Fibroblast of skin of scalp (primary cell): ENCODE measurements around the gene CERS1. TPM values are rescaled to one million over a fixed set of nuclear protein-coding genes. Genes with fewer than 3 reads are reported as not detected.

Source experiments
- DNase-seq: peaks from one replicate; pipeline ENCODE4 v3.0.0-alpha.2; 2013
- polyA plus RNA-seq, 2 experiments: library from polyadenylated mRNA; unstranded; fragments of 120-200 nt; gene quantifications; one replicate each; pipeline ENCODE4 v1.2.1, GENCODE V29; 2013; ENCODE audit not compliant: insufficient read length in 2 of 2

Gene CERS1, protein sequence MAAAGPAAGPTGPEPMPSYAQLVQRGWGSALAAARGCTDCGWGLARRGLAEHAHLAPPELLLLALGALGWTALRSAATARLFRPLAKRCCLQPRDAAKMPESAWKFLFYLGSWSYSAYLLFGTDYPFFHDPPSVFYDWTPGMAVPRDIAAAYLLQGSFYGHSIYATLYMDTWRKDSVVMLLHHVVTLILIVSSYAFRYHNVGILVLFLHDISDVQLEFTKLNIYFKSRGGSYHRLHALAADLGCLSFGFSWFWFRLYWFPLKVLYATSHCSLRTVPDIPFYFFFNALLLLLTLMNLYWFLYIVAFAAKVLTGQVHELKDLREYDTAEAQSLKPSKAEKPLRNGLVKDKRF
- polyA plus RNA-seq (2013, experiment 1 of 2; ENCODE audit: insufficient read length), result 0.69 TPM
- polyA plus RNA-seq (2013, experiment 2 of 2; ENCODE audit: insufficient read length), result 2.4 TPM

DNA sequence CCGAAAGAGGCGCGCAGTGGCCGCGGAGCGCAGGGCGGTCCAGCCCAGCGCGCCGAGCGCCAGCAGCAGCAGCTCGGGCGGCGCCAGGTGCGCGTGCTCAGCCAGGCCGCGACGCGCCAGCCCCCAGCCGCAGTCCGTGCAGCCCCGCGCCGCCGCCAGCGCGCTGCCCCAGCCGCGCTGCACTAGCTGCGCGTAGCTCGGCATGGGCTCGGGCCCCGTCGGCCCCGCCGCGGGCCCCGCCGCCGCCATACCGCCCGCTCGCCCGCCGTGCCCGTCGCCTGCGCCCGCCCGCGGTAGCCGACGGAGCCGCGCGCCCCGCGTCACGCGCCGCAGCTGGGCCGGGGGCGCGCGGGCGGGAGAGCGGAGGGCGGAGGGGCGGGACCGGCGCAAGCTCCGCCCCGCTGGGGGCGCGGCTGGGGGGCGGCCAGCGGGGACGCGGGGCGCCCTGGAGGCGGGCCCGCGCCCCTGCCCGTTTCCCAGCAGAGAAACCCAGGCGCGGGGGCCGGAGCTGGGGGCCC lies at the start of gene CERS1:
CERS1 (minus strand) TSS at position 335 of the 518 bp plus-strand sequence; CDS start at position 249, 86 bp downstream.
- no peak for DNase-seq

DNA sequence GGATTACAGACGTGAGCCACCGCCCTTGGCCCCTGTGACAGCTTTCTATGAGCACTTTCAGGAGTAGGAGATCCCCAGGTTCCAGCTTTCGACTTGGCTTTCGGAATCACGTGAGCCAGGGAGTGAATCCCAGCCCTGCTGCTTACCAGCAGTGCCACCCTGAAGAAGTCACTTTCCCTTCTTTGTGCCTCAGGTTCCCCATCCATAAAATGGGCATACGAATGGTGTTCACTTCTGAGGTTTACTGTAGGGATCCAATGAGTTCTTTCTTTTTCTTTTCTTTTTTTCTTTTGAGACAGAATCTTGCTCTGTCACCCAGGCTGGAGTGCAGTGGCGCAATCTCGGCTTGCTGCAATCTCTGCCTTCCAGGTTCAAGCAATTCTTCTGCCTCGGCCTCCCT lies 49.3 kb upstream of the CERS1 start:
- no peak for DNase-seq

DNA sequence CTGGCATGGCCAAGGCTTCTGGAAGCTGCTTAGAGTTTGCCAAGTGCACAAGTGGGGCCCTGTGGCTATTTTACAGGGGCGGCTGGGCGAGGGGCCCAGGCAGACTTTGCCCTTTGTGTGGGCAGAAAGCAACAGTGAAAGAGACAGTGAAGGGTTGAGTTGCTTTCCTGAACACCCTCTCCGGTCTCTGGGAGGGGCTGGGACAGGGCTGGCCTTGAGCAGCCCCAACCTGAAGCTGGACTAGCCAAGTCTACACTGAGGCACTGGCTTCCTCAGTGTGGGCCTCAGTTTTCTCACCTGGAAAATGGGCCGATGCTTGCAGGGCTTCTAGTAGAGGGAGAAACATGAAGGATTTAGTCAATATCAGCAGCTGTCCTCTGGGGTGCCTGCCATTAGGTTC lies 47.5 kb upstream of the CERS1 start:
- DNase-seq, result no peak

DNA sequence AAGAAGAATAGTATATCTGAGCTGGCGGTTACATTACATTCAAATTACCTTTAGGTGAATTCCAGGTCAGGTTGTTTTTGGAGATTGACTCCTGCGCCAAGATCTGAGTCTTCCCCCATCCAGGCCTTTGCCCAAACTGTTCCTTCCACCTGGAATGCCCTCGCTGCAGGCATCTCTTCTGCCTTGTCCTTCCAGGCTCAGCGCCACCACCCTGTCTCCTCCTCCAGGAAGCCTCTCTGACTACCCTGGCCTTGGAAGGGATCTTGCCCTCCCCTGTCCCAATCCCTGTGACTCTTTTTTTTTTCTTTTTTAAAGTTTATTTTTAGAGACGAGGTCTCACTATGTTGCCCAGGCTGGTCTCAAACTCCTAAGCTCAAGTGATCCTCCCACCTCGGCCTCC lies 46.7 kb upstream of the CERS1 start:
- no peak for DNase-seq

DNA sequence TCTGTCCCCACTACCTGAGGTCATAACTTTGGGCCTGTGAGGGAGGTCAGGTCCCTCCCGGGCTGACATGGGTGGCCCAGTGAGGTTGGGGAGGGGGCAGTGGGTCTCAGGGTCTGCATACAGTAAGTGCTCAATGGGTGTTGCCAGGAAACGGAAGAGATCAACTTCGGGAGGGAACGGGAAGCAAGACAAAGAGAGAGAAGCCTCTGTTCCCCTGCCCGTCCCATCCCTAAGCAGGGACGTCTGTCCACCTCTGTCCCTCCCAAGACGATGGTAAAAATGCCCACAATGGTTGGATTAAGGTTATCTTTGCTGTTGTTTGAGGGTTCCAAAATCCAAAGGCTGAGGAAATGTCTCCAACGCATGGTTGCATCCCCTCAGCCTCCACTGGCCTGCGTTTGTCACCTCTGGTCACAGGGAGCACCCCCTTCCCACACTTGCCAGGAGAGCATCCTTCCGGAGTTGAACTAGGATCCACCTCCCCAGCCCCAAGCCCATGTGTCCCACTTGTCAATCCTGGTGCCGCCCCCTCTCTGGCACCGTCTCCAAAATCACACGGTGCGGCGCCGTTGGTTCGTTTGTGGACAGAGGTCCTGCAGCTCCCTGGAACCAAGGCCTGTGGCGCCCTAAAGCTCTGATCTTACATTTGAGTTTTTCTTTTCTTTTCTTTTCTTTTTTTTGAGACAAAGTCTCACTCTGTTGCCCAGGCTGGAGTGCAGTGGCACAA lies 45.8 kb upstream of the CERS1 start:
- DNase-seq, result no peak

DNA sequence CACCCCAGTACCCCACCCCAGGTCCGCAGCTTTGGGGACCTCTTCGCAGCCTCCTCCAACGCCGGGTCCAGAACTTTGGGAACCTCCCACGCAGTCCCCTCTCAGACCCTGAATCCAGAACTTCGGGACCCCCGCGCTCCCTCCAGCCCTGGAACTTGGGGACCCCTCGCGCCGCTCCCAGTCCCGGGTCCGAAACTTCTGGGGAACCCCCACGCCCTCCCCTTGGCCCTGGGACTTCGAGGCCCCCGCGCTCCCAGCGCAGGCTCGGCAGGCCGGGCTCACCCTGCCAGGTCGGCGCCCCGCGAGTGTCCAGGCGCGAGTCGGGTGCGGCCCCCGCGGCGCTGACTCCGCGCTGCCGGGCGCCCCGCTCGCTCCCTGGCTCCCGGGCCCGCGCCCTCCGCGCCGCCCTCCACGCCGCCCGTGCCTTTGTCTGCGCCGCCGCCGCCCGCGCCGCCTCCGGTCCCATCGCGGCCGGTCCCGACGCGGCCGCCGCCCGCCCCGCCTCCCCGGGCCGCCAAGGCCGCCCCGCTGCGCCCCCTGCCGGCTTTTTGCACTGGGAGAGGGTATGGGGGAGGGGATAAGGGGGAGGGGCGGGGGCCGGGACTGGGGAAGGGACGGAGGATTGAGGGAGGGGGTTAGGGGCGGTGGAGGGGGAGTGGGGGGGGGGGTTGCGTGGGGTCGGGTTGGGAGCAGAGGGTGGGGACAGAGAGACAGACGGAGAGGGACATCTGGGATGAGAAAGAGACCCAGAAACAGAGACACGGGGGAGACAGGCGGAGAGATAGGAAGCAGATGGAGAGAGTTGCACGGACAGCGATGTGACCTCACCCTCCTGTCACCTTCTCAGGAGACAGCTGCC lies 45.0 kb upstream of the CERS1 start, which contains the start of gene HOMER3:
HOMER3 (minus strand) TSS at position 449 of the 859 bp plus-strand sequence. CDS start 2,235 bp downstream, outside the sequence.
- DNase-seq, result peak; percentile 71

DNA sequence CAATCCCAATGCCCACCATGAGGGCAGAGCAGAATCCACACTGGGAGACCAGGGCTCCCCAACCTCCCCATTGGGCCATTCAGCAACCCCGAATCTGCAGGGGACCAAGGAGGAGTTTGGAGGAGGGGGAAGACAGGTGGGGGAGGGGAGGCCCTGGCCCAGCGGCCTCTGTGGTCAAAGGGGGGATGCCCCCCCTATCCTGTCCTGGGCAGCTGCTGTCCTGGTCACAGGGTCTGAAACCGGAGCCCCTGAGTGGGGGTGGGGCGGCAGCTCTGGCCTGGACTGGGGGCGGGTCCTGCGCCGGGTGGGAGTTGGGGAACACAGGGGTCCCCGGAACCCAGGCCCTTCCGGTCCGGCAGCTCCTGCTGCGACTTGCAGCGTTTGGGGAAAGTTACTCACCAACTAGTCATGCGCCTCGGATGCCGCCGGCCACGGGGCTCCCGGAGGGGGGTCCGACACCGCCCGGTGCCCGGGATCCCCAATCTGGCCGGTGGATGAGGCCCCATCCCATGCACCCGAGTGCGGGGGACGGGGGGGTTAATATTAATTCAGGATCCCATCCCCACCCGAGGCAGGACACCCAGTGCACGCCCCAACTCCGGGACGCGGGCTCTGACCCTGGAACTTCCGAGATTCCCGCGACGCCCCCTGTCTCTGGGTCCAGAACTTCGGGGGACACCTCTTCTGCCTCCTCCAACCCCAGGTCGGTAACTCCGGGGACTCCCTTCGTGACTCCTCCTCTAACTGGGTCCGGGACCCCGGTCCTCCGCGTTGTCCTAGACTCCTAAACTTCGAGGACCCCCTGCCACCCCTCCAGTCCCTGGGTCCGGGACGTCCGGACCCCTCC lies 44.2 kb upstream of the CERS1 start:
- DNase-seq, result peak; percentile 56

DNA sequence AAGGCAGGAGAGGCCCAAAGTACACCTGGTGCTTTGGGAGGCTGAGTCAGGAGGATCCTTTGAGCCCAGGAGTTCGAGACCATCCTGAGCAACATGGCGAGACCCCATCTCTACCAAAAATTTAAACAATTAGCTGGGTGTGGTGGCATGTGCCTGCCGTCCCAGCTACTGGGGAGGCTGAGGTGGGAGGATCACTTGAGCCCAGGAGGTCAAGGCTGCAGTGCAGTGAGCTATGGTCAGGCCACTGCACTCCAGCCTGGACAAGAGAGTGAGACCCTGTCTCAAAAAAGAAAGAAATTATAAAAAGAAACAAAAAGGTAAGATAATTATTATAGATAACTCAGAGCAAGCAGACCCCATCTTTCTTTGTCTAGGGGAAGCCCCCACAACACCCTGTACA lies 43.2 kb upstream of the CERS1 start:
- DNase-seq, result no peak

DNA sequence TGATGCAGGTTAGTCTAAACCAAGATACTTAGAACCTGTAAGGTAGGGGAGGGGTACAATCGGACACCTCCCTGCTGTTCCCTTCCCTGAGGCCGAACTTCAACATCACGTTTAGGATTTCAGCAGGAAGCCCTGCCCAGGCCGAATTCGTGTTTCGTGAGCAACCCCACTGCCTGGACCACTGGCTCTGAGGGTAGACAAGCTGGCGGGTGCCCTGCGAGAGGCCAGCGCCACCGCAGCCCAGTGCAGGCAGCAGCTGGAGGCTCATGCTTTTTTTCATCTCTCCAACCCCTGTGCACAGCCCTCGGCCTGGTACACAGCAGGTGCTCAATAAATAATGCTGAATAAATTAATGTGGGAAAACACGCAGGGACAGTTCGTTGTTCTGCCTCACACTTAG lies 37.3 kb upstream of the CERS1 start:
- no peak for DNase-seq

DNA sequence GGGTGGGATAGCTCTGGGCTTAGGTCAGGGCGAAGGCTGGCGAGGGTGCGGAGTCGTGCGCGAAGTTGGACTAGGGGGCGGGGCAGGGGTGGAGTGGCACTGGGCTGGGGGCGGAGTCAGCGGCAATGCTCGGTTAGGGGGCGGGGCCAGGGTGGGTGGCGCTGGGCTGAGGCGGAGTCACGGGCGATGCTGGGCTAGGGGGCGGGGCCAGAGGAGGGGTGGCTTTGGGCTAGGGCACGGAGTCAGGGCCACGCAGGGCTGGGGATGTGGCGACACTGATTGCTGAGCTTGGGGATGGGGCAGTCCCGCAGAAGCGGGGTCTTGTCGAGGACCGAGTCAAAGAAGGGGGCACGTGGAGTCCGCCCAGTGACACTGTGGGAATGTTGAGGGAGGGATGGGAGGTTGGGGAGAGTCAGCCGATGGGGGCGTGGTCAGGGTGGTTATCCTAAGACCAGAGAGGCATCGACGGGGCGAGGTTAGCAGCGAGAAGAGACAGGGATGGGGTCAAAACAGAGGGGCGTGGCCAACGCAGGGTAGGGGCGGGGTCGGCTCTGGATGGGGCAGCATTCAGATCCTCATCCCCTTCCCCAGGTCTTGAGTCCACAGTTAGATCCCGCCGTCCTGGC lies 36.4 kb upstream of the CERS1 start:
- peak; percentile 40 for DNase-seq

DNA sequence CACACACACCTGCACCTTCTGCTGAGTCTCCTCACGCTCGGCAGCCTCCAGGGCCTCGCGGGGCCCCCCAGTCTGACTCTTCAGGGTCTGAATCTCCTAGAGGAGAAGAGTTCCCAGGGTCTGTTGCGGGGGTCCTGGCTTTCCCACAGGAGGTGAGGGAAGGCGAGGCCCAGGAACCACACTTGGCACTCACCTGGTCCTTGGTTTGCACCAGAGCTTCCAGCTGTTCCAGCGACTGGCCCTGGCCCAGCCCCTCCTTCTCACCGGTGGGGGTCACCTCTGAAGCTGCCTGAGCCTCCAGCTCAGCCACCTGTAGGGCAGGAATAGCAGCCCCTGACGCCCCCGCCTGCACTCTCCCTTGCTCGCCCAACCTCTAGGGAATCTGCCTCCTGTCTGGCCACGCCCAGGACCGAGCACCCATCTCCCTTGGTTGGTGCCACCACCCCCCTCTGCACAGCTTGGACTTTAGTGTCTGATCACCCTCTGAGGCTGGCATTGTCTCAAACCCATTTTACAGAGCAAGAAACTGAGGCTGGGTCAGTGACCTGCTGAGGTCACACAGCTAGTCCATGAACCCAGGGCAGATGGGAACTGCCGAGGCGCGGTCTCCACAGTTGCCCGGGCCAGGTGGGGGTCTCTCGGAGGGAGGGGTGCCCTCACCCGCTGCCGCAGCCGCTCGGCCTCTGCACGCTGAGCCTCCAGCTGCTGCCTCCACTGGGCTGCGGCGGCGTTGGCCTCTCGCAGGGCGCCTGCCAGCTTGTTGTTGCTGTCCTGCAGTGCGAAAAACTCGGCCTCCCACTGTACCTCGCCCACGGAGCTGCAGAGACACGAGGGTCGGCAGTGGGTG lies 35.6 kb upstream of the CERS1 start:
- no peak for DNase-seq

DNA sequence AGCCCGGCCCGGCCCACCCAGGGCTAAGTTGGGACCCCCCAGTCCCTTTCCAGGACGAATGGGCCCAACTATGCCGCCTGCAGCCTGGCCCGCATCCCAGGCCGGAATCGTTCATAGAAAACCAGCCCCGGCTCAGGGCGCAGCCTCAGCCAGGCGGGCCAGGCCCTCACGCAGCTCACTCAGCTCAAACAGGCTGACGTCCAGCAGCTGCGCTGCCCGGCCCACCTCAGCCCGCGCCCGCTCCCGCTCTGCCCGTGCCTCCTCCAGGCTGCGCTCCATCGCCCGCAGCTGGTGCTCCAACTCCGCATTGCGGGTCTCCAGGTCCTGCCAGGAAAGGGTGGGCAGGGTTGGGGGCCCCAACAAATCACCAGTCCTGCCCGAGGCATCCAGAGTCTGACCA lies 33.4 kb upstream of the CERS1 start:
- DNase-seq, result no peak

DNA sequence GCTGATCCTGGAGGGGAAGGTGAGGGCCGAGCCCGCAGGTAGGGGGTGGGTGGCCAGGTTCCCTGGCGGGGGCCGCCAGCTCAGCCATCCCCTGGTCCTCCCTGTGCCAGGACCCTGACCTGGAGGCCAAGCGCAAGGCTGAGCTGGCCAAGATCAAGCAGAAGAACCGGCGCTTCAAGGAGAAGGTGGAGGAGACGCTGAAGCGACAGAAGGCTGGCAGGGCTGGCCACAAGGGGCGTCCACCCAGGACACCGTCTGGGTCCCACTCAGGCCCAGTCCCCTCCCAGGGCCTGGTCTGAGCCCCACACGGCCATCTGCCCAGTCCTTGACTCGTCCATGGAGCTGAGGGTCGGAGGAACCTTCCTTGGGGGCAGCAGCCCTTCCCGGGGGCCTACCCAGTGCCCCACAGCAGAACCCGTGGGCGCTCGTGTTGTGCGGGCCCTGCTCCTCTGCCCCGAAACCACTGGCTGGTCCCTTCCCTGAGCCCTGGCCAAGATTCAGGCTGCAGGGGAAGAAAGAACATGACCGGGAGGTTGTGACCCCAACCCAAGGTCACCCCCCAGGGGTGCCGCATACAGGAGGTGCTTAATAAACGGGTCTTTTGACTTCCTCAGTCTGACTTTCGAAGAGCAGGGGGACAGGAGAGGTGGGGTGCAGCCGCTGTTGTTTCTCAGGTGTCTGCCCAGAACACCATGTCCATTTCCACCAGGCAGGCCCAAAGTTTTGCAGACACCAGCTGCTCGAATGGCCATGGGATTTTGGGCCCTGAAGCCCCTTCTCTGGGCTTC lies 32.3 kb upstream of the CERS1 start:
- no peak for DNase-seq

DNA sequence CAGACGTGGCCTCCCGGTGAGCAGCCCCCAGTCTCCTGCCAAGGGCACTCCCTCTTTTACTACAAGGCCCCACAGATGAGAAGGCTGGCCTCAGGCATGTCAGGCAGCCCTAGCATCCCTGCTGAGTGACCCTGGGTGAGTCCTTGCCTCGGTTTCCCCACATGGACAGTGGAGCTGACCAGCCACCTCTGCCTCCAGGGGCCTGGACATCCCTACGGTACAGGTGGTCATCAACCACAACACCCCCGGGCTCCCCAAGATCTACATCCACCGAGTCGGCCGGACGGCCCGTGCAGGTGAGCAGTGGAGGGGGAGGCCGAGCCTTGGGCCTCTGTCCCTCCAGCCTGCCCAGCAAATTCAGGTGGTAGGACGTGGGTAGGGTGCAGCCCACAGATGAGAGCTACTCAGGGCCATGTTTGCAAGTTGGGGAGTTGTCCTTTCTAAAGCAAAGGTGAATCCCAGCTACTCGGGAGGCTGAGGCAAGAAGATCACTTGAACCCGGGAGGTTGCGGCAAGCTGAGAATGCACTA lies 28.8 kb upstream of the CERS1 start:
- DNase-seq, result no peak

DNA sequence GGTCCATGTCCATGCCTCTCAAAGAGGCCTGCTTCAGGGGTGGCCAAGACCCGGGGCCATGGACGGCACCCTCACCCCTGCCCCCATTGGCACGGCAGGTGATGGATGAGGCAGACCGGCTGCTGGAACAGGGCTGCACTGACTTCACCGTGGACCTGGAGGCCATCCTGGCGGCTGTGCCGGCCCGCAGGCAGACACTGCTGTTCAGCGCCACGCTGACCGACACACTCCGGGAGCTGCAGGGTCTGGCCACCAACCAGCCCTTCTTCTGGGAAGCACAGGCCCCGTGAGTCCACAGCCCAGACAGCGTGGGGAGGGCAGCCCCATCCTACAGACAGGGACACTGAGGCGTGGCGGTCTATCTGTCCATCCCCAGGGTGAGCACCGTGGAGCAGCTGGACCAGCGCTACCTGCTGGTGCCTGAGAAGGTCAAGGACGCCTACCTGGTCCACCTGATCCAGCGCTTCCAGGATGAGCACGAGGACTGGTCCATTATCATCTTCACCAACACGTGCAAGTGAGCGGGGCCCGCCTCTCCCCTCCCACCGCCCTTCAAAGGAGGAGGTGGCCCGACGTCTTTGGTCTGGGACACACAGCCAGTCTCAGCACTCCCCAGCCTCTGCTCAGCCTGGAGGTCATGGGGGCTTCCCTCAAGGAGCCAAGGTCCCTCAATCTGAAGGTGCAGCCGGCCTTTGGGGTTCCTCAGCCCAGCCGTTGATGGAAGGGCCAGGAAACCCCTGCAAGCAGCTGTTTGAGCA lies 26.4 kb upstream of the CERS1 start:
- no peak for DNase-seq

DNA sequence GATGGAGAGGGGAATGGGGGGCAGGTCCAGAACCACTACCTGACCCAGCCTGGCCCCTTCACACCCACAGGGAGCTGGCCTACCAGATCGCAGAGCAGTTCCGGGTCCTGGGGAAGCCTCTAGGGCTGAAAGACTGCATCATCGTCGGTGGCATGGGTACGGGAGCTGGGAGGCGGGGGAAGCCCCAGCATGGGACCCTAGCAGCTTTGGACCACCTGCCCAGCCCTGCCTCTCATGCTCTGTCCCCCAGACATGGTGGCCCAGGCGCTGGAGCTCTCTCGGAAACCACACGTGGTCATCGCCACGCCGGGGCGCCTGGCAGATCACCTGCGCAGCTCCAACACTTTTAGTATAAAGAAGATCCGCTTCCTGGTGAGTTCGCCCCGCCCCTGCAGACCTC lies 25.6 kb upstream of the CERS1 start:
- DNase-seq, result no peak

DNA sequence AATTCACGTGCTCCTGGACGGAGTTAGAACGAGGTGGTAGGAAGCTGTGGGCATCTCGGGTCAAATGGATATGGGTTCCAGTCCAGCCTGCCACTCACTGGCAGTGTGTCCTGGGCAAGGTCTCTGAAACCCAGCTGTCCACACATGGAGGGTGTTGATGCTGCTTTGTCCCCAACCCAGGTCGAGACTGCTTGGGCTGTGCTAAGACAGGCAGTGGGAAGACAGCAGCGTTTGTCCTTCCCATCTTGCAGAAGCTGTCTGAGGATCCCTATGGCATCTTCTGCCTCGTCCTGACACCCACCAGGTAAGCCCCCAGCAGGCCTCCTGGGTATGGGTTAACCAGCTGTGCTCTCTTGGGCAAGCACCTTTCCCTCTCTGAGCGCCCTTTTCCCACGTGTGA lies 24.4 kb upstream of the CERS1 start:
- no peak for DNase-seq

DNA sequence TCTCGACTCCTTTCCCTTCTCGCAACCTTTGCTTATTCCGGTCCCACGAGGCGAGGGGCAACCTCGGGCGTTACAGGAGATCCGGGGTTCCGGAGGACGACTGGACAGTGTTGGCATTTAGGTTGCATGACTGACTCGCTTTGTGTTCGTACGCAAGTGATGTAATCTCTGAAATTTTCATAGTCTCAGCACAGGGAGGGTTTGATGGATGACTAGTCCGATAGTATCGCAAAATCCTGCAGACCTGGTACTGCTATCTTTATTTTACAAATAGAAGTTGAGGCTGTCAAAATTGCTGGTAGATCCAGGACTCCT lies 23.9 kb upstream of the CERS1 start:
- no peak for DNase-seq
